Adrenal gland (tissue), 5 donors: ENCODE data around the gene C6orf15.

Source experiments
- CTCF ChIP-seq, 6 experiments: fragments of 450-650 bp in 4 of 6; fragments of 200-600 bp in 2 of 6; sonication (generic) in 1 of 6; IDR thresholded peaks; 1 replicate in 5 of 6; 2 replicates in 1 of 6; pipeline versions ENCODE4 v1.5.1 to v1.8.0; 2016 to 2021; ENCODE audit warnings: antibody characterized with exemption in 6 of 6, mild to moderate bottlenecking in 2 of 6, moderate library complexity in 1 of 6
- POLR2A ChIP-seq, 2 donors: fragments of 450-650 bp; IDR thresholded peaks; one replicate each; pipeline ENCODE4 v1.6.1; 2017; ENCODE audit warnings: antibody characterized with exemption in 2 of 2, mild to moderate bottlenecking in 2 of 2, moderate library complexity in 1 of 2
- donor health status: DM: no; HTN: no; CAD: no.

- TF ChIP-seq CTCF (IDR thresholded peaks at IDR 0.05) (no peak), POLR2A (IDR thresholded peaks at IDR 0.05) (no peak)
Measured at GRCh38 chr6:31107052-31107451, 5.3 kb downstream of the C6orf15 start.
